GM13977 (cell line): Measurements from ENCODE around the gene KCNJ6.

Experiments
- DNase-seq: peaks from one replicate; pipeline ENCODE4 v3.0.0; 2012; ENCODE audit warnings: low spot score
- in situ Hi-C: fragments of 300-500 bp; cut with MboI; formaldehyde crosslinking; loops from one replicate; pipeline ENCODE4 v1.12.0; 2022; ENCODE audit warnings: low sequenced_read_pairs, low pct_unique_long_range_greater_than_20kb, mixed read lengths, inconsistent platforms; ENCODE audit not compliant: unreplicated experiment
- TF ChIP-seq, protein P1 (sequence below): IDR thresholded peaks from 2 replicates; pipeline ENCODE4 v1.5.1; 2012; ENCODE audit warnings: mild to moderate bottlenecking, control low read depth; ENCODE audit not compliant: insufficient read depth; ENCODE audit errors: extremely low read depth, missing control alignments

The KCNJ6 gene

DNA sequence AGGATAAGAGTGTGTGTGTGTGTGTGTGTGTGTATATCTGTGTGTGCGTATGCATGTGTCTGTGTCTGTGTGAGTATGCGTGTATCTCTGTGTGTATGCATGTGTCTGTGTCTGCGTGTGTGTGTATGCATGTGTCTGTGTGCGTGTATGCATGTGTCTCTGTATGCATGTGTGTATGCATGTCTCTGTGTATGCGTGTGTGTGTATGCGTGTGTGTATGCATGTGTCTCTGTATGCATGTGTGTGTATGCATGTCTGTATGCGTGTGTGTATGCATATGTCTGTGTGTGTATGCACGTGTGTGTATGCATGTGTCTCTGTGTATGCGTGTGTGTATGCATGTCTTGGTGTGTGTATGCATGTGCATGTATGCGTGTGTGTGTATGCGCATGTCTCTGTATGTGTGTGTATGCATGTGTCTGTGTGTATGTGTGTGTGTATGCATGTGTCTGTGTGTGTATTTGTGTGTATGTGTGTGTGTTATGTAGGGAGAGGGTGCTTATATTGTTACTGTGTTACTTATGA lies 301.8 kb downstream of the KCNJ6 start:
- TF ChIP-seq, protein P1, sequence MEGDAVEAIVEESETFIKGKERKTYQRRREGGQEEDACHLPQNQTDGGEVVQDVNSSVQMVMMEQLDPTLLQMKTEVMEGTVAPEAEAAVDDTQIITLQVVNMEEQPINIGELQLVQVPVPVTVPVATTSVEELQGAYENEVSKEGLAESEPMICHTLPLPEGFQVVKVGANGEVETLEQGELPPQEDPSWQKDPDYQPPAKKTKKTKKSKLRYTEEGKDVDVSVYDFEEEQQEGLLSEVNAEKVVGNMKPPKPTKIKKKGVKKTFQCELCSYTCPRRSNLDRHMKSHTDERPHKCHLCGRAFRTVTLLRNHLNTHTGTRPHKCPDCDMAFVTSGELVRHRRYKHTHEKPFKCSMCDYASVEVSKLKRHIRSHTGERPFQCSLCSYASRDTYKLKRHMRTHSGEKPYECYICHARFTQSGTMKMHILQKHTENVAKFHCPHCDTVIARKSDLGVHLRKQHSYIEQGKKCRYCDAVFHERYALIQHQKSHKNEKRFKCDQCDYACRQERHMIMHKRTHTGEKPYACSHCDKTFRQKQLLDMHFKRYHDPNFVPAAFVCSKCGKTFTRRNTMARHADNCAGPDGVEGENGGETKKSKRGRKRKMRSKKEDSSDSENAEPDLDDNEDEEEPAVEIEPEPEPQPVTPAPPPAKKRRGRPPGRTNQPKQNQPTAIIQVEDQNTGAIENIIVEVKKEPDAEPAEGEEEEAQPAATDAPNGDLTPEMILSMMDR, result no peak
- in situ Hi-C loops, result no loop called here
- DNase-seq, result no peak

DNA sequence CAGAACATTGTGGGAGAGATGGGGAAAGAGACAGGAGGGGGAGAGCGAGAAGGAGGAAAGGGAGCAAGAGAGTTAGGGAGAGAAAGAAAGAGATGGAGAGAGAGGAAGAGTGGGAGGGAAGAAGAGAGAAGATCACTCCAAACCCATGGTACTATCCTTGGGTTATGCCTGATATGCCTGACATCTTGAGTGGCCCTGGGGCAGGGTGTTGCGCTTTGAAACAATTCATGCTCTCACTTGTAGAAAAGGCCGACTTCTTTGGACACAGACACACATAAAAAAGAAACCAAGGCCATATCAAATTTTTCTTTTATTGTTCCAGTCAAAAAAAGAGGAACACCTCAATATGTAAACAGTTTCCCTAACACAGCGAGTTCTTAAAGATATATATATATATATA lies 309.2 kb downstream of the KCNJ6 start:
- DNase-seq, result no peak
- TF ChIP-seq, protein P1, result no peak
- in situ Hi-C loops, result no loop called here

DNA sequence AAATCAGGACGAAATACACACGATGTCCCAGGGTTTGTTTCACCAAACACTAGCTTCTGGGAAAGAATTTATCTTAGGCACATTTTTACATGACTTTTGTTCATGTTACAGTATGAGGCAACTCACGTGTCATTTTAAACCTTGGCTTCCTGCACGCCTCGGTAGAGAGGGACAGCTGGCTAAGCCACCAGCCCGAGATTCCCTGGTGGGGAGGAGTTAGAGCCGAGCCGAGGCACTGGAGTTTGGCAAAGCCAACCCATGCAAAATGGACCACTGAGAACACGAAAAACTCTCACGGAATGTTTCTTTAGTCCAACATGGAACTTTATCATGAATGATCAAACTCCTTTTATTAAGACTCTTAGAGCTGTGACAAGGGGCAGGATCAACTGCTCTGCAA lies 309.7 kb downstream of the KCNJ6 start:
- TF ChIP-seq, protein P1, result no peak
- in situ Hi-C loops, result no loop called here
- no peak for DNase-seq

DNA sequence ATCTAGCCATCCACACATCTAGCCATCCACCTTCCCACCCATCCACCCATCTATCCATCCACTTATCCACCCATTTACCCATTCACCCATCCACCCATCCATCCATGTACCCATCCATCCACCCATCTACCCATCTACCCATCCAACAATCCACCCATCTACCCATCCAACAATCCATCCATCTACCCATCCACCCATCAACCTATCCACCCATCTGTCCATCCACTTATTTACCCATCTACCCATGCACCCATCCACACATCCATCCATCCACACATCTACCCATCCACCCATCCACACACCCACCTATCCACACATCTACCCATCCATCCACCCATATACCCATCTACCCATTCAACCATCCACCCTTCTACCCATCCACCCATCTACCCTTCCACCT lies 311.3 kb downstream of the KCNJ6 start:
- DNase-seq, result no peak
- in situ Hi-C loops, result no loop called here
- TF ChIP-seq, protein P1, result no peak

DNA sequence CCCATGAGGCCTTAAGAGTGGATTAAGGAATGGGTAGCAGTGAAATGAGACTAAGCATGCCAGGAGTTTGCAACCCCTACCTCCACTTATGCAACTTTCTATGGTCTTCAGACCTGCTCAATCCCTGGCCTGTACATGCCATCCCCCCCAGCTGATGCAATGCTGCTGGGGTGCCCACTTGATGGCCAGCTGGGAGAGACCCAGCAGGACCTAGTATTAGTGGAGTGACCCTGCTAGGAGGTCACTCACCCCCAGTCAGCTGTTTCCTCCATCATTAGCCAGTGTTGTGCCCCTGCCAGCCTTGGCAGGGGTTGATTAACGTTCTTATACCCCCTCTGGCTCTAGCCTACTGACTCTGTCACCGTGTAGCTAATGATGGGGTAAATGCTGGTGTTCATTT lies 313.1 kb downstream of the KCNJ6 start:
- no peak for DNase-seq
- in situ Hi-C loops, result no loop called here
- TF ChIP-seq, protein P1, result no peak

DNA sequence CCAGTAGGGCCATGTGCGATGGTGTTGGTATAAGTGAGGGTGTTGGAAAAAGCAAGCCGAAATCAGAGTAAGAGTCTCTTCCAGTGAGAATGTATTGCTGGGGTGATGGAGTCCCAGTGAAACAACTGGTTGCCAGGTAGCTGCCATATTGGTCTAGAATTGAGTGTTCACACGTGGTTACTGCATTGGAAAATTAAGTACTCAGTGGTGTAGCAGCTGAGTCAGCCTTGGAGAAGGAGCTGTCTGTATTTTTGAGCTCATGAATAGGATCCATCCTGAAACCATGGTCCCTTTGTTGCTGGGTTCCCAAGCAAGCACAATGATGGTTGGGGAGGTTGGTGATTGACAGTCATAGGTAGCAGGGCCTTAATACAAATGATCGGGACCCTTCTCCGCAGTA lies 314.3 kb downstream of the KCNJ6 start:
- TF ChIP-seq, protein P1, result no peak
- in situ Hi-C loops, result no loop called here

DNA sequence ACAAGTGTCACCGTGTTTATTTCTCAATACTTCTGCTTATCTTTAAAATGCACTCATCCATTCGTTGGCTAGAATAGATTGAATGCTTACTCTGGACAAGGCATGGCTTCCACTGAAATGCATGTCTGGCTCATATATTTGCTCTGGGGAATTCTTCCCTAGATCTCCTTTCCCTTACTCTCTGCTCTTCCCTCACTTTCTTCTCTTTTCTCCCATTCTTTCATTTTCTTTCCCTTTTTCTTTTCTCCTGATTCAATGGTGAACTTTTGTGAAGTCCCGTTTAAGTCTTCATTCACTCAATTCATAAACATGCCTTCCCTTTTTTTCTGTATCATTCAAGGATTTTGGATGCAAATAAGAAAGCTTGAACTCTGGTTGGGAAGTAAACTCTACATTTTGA lies 315.2 kb downstream of the KCNJ6 start:
- DNase-seq, result no peak
- in situ Hi-C loops, result no loop called here
- TF ChIP-seq, protein P1, result no peak

More for the DNA sequence above, 314.3 kb downstream of the KCNJ6 start:
- no peak for DNase-seq
